ENCODE measurements around the gene SCRN1. TPM values are rescaled to one million over a fixed set of nuclear protein-coding genes. Genes with fewer than 3 reads are reported as not detected.
"Not testable (repeated sequence)": the region's sequence is repeated elsewhere in the genome, so short reads cannot be mapped to it uniquely, and the experiment has no call there.

Gene SCRN1
- total RNA-seq, 1 experiment from 2014 or later: 37.9 TPM

DNA sequence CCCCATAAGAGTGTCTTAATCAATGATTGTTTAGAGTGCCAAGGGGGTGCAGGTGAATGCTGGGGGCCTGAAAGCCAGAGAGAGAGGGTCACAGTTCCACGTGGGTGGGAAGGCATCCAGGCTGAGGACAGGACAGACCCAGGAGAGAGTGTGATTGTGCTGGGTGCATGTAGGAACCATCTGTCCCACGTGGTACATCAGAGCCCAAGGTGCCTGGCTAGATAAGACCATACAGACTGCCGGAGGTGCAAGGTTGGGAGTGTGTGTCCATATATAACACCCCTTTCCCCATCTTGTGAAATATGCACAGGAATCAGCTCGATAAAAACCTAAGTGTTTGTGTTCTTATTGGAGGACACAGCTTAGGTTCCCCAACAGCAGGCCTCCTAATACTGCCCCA lies 97.8 kb downstream of the SCRN1 start:
- Histone ChIP-seq H3K79me2 (ENCODE audit: low read length) (no peaks in the 10 kb centered on the region), H3K27ac (ENCODE audit: low read length) (no peak overlapping the region), H3K4me1 (ENCODE audit: insufficient read depth, low read length) (no peaks in the 10 kb centered on the region), H2AFZ (ENCODE audit: low read length) (no peak overlapping the region), H3K27me3 (ENCODE audit: low read length) (no peaks in the 10 kb centered on the region), H3K36me3 (ENCODE audit: low read depth, low read length) (no peaks in the 10 kb centered on the region; the same call in 1 of the 2 replicates), H3F3A (ENCODE audit: low read length, unreplicated experiment) (no peaks in the 10 kb centered on the region), H3K9ac (ENCODE audit: low read length) (no peak overlapping the region), H4K20me1 (ENCODE audit: low read length) (no peaks in the 10 kb centered on the region), H3K4me3 (ENCODE audit: low read length) (no peak overlapping the region), H3K9me2 (replicated peaks; ENCODE audit: low read length) (no peaks in the 10 kb centered on the region), H3K4me2 (ENCODE audit: low read length) (no peak overlapping the region), H3K9me3 (ENCODE audit: low read length) (no peaks in the 10 kb centered on the region)
- intact Hi-C loops (cut with micrococcal nuclease): no loop called here
- ATAC-seq (no peak), DNase-seq (no peak)
- POLR2A ChIA-PET (ENCODE audit: unreplicated experiment): no interaction called here
- CTCF ChIA-PET: no interaction called here
- TF ChIP-seq EZH2 (IDR thresholded peaks at IDR 0.05; ENCODE audit: low read length, unreplicated experiment) (no peak), EZH2phosphoT487 (IDR thresholded peaks at IDR 0.05; ENCODE audit: borderline replicate concordance, low read length) (no peak)
- TF ChIP-seq, protein P1, sequence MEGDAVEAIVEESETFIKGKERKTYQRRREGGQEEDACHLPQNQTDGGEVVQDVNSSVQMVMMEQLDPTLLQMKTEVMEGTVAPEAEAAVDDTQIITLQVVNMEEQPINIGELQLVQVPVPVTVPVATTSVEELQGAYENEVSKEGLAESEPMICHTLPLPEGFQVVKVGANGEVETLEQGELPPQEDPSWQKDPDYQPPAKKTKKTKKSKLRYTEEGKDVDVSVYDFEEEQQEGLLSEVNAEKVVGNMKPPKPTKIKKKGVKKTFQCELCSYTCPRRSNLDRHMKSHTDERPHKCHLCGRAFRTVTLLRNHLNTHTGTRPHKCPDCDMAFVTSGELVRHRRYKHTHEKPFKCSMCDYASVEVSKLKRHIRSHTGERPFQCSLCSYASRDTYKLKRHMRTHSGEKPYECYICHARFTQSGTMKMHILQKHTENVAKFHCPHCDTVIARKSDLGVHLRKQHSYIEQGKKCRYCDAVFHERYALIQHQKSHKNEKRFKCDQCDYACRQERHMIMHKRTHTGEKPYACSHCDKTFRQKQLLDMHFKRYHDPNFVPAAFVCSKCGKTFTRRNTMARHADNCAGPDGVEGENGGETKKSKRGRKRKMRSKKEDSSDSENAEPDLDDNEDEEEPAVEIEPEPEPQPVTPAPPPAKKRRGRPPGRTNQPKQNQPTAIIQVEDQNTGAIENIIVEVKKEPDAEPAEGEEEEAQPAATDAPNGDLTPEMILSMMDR (conservative IDR thresholded peaks at IDR 0.05; ENCODE audit: low read depth, low read length): no peak
- no TSS peak for BruUV-seq (replicated peaks)

DNA sequence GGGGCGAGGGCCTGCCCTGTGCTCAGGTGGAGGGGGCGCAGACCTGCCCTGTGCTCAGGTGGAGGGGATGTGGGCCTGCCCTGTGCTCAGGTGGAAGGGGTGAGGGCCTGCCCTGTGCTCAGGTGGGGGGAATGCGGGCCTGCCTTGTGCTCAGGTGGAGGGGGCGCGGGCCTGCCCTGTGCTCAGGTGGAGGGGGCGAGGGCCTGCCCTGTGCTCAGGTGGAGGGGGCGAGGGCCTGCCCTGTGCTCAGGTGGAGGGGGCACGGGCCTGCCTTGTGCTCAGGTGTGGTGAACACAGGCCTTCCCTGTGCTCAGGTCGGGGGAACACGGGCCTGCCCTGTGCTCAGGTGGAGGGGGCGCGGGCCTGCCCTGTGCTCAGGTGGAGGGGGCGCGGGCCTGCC lies 98.8 kb downstream of the SCRN1 start:
- not testable (repeated sequence) for H3K27ac ChIP-seq (ENCODE audit: low read length)

DNA sequence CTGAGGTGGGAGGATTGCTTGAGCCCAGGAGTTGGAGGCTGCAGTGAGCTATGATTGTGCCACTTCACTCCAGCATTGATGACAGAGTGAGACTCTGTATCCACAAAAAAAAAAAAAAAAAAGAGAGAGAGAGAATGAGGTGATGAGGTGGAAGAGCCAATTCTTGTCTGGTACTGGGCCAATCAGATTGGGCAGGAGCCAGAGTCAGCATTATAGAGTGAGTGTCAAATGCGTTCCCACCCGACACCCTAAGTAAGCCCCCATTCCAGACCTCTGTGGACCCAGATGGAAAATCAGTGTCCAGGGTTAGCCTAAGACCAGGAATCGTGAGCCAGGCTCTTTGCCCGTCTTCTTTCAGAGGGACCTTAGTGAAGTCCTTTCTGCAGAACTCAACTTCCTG lies 99.3 kb downstream of the SCRN1 start:
- ATAC-seq (no peak), DNase-seq (no peak)
- TF ChIP-seq, protein P1 (conservative IDR thresholded peaks at IDR 0.05; ENCODE audit: low read depth, low read length): no peak
- no peak for TF ChIP-seq EZH2 (IDR thresholded peaks at IDR 0.05; ENCODE audit: low read length, unreplicated experiment)
- no peak for TF ChIP-seq EZH2phosphoT487 (IDR thresholded peaks at IDR 0.05; ENCODE audit: borderline replicate concordance, low read length)
- no peaks in the 10 kb centered on the region for H3K27me3 ChIP-seq (ENCODE audit: low read length)
- H3K36me3 ChIP-seq (ENCODE audit: low read depth, low read length): no peaks in the 10 kb centered on the region; the same call in 1 of the 2 replicates
- ChIA-PET POLR2A (ENCODE audit: unreplicated experiment) (no interaction called here), CTCF (no interaction called here)
- no peak overlapping the region for H3K4me2 ChIP-seq (ENCODE audit: low read length)
- no peaks in the 10 kb centered on the region for H3K4me1 ChIP-seq (ENCODE audit: insufficient read depth, low read length)
- no peaks in the 10 kb centered on the region for H3K9me2 ChIP-seq (replicated peaks; ENCODE audit: low read length)
- H2AFZ ChIP-seq (ENCODE audit: low read length): no peak overlapping the region
- H3K27ac ChIP-seq (ENCODE audit: low read length): no peak overlapping the region
- no TSS peak for BruUV-seq (replicated peaks)
- H3K79me2 ChIP-seq (ENCODE audit: low read length): no peaks in the 10 kb centered on the region
- H3K9ac ChIP-seq (ENCODE audit: low read length): no peak overlapping the region
- no peaks in the 10 kb centered on the region for H3F3A ChIP-seq (ENCODE audit: low read length, unreplicated experiment)
- H4K20me1 ChIP-seq (ENCODE audit: low read length): no peaks in the 10 kb centered on the region
- intact Hi-C loops (cut with micrococcal nuclease): no loop called here
- no peaks in the 10 kb centered on the region for H3K9me3 ChIP-seq (ENCODE audit: low read length)
- H3K4me3 ChIP-seq (ENCODE audit: low read length): no peak overlapping the region

More for the DNA sequence above, 98.8 kb downstream of the SCRN1 start:
- H3K4me2 ChIP-seq (ENCODE audit: low read length); H3K4me3 ChIP-seq (ENCODE audit: low read length); H3K36me3 ChIP-seq (ENCODE audit: low read depth, low read length); H3K79me2 ChIP-seq (ENCODE audit: low read length); H3K9me2 ChIP-seq (replicated peaks; ENCODE audit: low read length); DNase-seq; H3K9me3 ChIP-seq (ENCODE audit: low read length); ATAC-seq; H3F3A ChIP-seq (ENCODE audit: low read length, unreplicated experiment); H3K4me1 ChIP-seq (ENCODE audit: insufficient read depth, low read length); H4K20me1 ChIP-seq (ENCODE audit: low read length); BruUV-seq (replicated peaks); POLR2A ChIA-PET (ENCODE audit: unreplicated experiment); intact Hi-C loops (cut with micrococcal nuclease); H2AFZ ChIP-seq (ENCODE audit: low read length); H3K9ac ChIP-seq (ENCODE audit: low read length); CTCF ChIA-PET; H3K27me3 ChIP-seq (ENCODE audit: low read length): not testable (repeated sequence)
